Fibroblast of lung (primary cell): Measurements from ENCODE around the gene ATP6V0A1. TPM values are rescaled to one million over a fixed set of nuclear protein-coding genes. Genes with fewer than 3 reads are reported as not detected.

Source experiments
- DNase-seq, 2 donors: peaks; one replicate each; pipeline versions ENCODE4 v3.0.0 to v3.0.0-alpha.2; 2010; ENCODE audit warnings: low read depth in 2 of 2
- H2AFZ ChIP-seq: 2 replicates; pipeline ENCODE4 v1.5.1; 2012; ENCODE audit warnings: low read length, control low read depth, inconsistent platforms
- H3K27ac ChIP-seq: 2 replicates; pipeline ENCODE4 v1.5.1; 2011; ENCODE audit warnings: low read length, control low read depth; ENCODE audit not compliant: insufficient read depth
- H3K27me3 ChIP-seq: 2 replicates; pipeline ENCODE4 v1.5.1; 2011; ENCODE audit warnings: mild to moderate bottlenecking, low read length; ENCODE audit not compliant: control insufficient read depth, insufficient read depth
- H3K36me3 ChIP-seq: 2 replicates; pipeline ENCODE4 v1.5.1; 2011; ENCODE audit warnings: low read length; ENCODE audit not compliant: control insufficient read depth, insufficient read depth
- H3K4me1 ChIP-seq: 2 replicates; pipeline ENCODE4 v1.5.1; 2011; ENCODE audit warnings: low read length; ENCODE audit not compliant: control insufficient read depth, insufficient read depth; ENCODE audit errors: extremely low read depth
- H3K4me2 ChIP-seq: 2 replicates; pipeline ENCODE4 v1.5.1; 2011; ENCODE audit warnings: low read length, control low read depth; ENCODE audit not compliant: insufficient read depth; ENCODE audit errors: extremely low read depth
- H3K4me3 ChIP-seq, 4 experiments: fragments of 200-600 bp in 1 of 4; sonication (generic) in 1 of 4; replicated peaks in 1 of 4; 2 replicates each; pipeline ENCODE4 v1.5.1; 2011 to 2016; ENCODE audit warnings: low read length in 4 of 4, low read depth in 3 of 4, mild to moderate bottlenecking in 3 of 4, control low read depth in 2 of 4, inconsistent platforms in 1 of 4, mixed read lengths in 1 of 4; ENCODE audit not compliant: insufficient read depth in 1 of 4; ENCODE audit errors: control extremely low read depth in 1 of 4
- H3K79me2 ChIP-seq: 2 replicates; pipeline ENCODE4 v1.5.1; 2012; ENCODE audit warnings: mild to moderate bottlenecking, low read length, inconsistent platforms; ENCODE audit not compliant: control insufficient read depth, insufficient read depth
- H3K9ac ChIP-seq: 2 replicates; pipeline ENCODE4 v1.5.1; 2011; ENCODE audit warnings: mild to moderate bottlenecking, low read length, control low read depth; ENCODE audit not compliant: insufficient read depth
- H3K9me3 ChIP-seq: 2 replicates; pipeline ENCODE4 v1.5.1; 2012; ENCODE audit warnings: low read depth, low read length; ENCODE audit not compliant: control insufficient read depth, insufficient read depth
- H4K20me1 ChIP-seq: 2 replicates; pipeline ENCODE4 v1.5.1; 2011; ENCODE audit warnings: low read length; ENCODE audit not compliant: control insufficient read depth, insufficient read depth; ENCODE audit errors: extremely low read depth
- EZH2 ChIP-seq: IDR thresholded peaks from 2 replicates; pipeline ENCODE4 v1.5.1; 2012; ENCODE audit warnings: low read length, control low read depth, mild to moderate bottlenecking; ENCODE audit errors: missing control alignments
- polyA plus RNA-seq, 2 donors: library from polyadenylated mRNA; depleted of rRNA in 1 of 2; stranded (reverse) in 1 of 2; unstranded in 1 of 2; fragments of >200 nt; gene quantifications; 2 replicates each; pipeline ENCODE4 v1.2.1, GENCODE V29; 2011 to 2012; ENCODE audit warnings: missing spikeins in 1 of 2
- total RNA-seq: library from RNA; depleted of rRNA; stranded (reverse); fragments of >200 nt; gene quantifications from 2 replicates; pipeline ENCODE4 v1.2.1, GENCODE V29; 2014
- TF ChIP-seq, protein P1 (sequence below), 2 donors: IDR thresholded peaks in 1 of 2; conservative IDR thresholded peaks in 1 of 2; 1 replicate in 1 of 2; 2 replicates in 1 of 2; pipeline ENCODE4 v1.5.1; 2011 to 2012; ENCODE audit warnings: low read length in 2 of 2, control low read depth in 1 of 2, inconsistent platforms in 1 of 2, low read depth in 1 of 2, mild to moderate bottlenecking in 1 of 2

Gene ATP6V0A1
- total and polyA plus RNA-seq, 2 donors (not counting 1 experiment from before 2014, with no cell fraction given): 26.7 to 65.7 TPM

DNA sequence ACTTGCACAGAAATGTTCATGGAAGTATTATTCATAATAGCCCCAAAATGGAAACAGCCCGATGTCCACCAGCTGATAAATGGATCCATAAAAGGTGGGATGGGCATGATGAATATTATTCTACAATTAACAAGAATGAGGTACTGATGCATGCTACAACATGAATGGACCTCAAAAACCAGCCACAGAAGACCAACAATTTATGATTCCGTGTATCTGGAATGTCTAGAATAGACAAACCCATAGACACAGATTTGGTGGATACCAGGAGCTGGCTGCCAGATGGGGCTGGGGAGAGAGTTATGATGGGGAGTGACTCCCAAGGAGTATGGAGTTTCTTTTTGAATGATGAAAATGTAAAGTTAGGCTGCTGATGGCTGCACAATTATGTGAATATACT is 66.5 kb downstream of the ATP6V0A1 start:
- TF ChIP-seq, protein P1, sequence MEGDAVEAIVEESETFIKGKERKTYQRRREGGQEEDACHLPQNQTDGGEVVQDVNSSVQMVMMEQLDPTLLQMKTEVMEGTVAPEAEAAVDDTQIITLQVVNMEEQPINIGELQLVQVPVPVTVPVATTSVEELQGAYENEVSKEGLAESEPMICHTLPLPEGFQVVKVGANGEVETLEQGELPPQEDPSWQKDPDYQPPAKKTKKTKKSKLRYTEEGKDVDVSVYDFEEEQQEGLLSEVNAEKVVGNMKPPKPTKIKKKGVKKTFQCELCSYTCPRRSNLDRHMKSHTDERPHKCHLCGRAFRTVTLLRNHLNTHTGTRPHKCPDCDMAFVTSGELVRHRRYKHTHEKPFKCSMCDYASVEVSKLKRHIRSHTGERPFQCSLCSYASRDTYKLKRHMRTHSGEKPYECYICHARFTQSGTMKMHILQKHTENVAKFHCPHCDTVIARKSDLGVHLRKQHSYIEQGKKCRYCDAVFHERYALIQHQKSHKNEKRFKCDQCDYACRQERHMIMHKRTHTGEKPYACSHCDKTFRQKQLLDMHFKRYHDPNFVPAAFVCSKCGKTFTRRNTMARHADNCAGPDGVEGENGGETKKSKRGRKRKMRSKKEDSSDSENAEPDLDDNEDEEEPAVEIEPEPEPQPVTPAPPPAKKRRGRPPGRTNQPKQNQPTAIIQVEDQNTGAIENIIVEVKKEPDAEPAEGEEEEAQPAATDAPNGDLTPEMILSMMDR (conservative IDR thresholded peaks at IDR 0.05 in 1 of 2, IDR thresholded peaks at IDR 0.05 in 1 of 2; ENCODE audit: low read depth in 1 of 2, low read length in 2 of 2): no peak
- TF ChIP-seq EZH2: no peak
- H3K27me3 ChIP-seq: no peaks in the 10 kb centered on the region
- no peaks in the 10 kb centered on the region for H3K9me3 ChIP-seq
- no peak overlapping the region for H3K4me3 ChIP-seq
- H3K36me3 ChIP-seq: peaks cover 6% of the 10 kb centered on the region
- no peak overlapping the region for H3K9ac ChIP-seq
- peak overlapping the region; percentile 44 for H3K27ac ChIP-seq
- peaks cover 35% of the 10 kb centered on the region for H3K4me1 ChIP-seq
- DNase-seq: peak in 1 of 2 donors; percentile 95
- no peak overlapping the region for H3K4me2 ChIP-seq
- no peaks in the 10 kb centered on the region for H3K79me2 ChIP-seq
- no peaks in the 10 kb centered on the region for H4K20me1 ChIP-seq
- no peak overlapping the region for H2AFZ ChIP-seq

DNA sequence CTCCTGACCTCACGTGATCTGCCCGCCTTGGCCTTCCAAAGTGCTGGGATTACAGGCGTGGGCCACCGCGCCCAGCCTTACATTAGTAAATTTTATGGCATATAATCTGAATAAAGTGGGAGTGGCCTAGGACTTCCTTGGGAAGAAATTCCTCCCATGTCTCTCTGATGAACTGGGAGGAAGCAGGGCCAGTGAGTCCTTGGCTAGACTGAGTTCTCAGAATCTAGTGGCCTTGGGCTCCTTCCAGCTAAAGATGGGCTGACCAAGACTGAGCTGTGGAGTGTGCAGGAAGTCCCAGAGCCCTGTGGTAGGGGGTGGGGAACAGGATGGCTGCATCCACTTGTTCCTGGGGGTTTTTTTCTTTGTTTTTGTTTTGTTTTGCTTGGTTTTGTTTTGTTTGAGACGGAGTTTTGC is 67.4 kb downstream of the ATP6V0A1 start:
- Histone ChIP-seq H3K36me3 (peaks cover 6% of the 10 kb centered on the region), H3K4me1 (peaks cover 28% of the 10 kb centered on the region), H3K9me3 (no peaks in the 10 kb centered on the region), H2AFZ (no peak overlapping the region), H3K27me3 (no peaks in the 10 kb centered on the region), H3K27ac (peak overlapping the region; percentile 44), H4K20me1 (no peaks in the 10 kb centered on the region), H3K4me2 (no peak overlapping the region), H3K9ac (no peak overlapping the region), H3K79me2 (no peaks in the 10 kb centered on the region), H3K4me3 (no peak overlapping the region)
- peak; percentile 21 to 77 for DNase-seq
- no peak for TF ChIP-seq EZH2
- TF ChIP-seq, protein P1 (conservative IDR thresholded peaks at IDR 0.05 in 1 of 2, IDR thresholded peaks at IDR 0.05 in 1 of 2; ENCODE audit: low read depth in 1 of 2, low read length in 2 of 2): no peak

DNA sequence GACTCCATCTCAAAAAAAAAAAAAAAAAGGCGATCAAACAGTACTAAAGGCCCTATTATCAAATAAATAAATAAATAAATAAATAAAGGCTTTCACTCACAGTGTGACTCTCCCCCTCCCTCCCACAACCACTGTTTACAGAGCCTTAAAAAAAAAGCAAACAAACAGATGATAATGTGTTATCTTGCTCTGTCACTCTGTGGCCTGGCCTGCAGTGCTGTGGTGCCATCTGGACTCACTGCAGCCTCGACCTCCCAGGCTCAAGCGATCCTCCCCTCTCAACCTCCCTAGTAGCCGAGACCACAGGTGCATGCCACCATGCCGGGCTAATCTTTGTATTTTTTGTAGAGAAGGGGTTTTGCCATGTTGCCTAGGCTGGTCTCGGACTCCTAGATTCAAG is 69.3 kb downstream of the ATP6V0A1 start:
- Histone ChIP-seq H3K4me2 (no peak overlapping the region), H3K79me2 (no peaks in the 10 kb centered on the region), H3K27ac (no peak overlapping the region), H3K36me3 (peaks cover 3% of the 10 kb centered on the region), H2AFZ (no peak overlapping the region), H3K4me3 (no peak overlapping the region), H3K9me3 (no peaks in the 10 kb centered on the region), H4K20me1 (no peaks in the 10 kb centered on the region), H3K4me1 (peaks cover 11% of the 10 kb centered on the region), H3K27me3 (no peaks in the 10 kb centered on the region), H3K9ac (no peak overlapping the region)
- TF ChIP-seq EZH2: no peak
- no peak for DNase-seq
